CD4-positive, CD25-positive, alpha-beta regulatory T cell (primary cell): ENCODE results near the gene ILKAP. TPM values are rescaled to one million over a fixed set of nuclear protein-coding genes. Genes with fewer than 3 reads are reported as not detected.
A peak's percentile ranks its signal among the peaks of the same experiment; 100 is the strongest.

ENCODE experiments used
- ATAC-seq, 2 donors: fragments of 150-1000 bp; cut with Tn5 transposase; one replicate each; pipeline ENCODE4 v1.10.0; 2021; ENCODE audit warnings: low read depth in 2 of 2, moderate number of reproducible peaks in 2 of 2, moderate library complexity in 1 of 2
- DNase-seq, 3 donors: peaks; one replicate each; pipeline versions ENCODE4 v3.0.0 to v3.0.0-alpha.2; 2012 to 2022; ENCODE audit warnings: mixed read lengths in 1 of 3
- H3K27ac ChIP-seq: one replicate; pipeline ENCODE4 v1.7.0; 2013; ENCODE audit warnings: mild to moderate bottlenecking, low read length; ENCODE audit not compliant: insufficient read depth, poor library complexity, severe bottlenecking
- H3K27me3 ChIP-seq: one replicate; pipeline ENCODE4 v1.7.0; 2013; ENCODE audit warnings: low read length; ENCODE audit not compliant: control insufficient read depth, insufficient read depth
- H3K36me3 ChIP-seq: one replicate; pipeline ENCODE4 v1.7.0; 2013; ENCODE audit warnings: mild to moderate bottlenecking, low read length, moderate library complexity; ENCODE audit not compliant: control insufficient read depth, insufficient read depth
- H3K4me1 ChIP-seq: 2 replicates; pipeline ENCODE4 v1.7.0; 2013; ENCODE audit warnings: mild to moderate bottlenecking, low read length; ENCODE audit not compliant: insufficient read depth, control insufficient read depth, poor library complexity, severe bottlenecking
- H3K4me3 ChIP-seq: one replicate; pipeline ENCODE4 v1.7.0; 2013; ENCODE audit warnings: low read depth, mild to moderate bottlenecking, low read length, moderate library complexity
- H3K9me3 ChIP-seq, 2 experiments: 1 replicate in 1 of 2; 2 replicates in 1 of 2; pipeline ENCODE4 v1.7.0; 2013; ENCODE audit warnings: low read length in 2 of 2, mild to moderate bottlenecking in 1 of 2, moderate library complexity in 1 of 2; ENCODE audit not compliant: control insufficient read depth in 2 of 2
- H3K27ac Mint-ChIP-seq, 3 donors: one replicate each; pipeline ENCODE4 v1.8.0; 2020 to 2022; ENCODE audit warnings: mild to moderate bottlenecking in 3 of 3, mixed read lengths in 3 of 3, moderate library complexity in 2 of 3
- H3K27me3 Mint-ChIP-seq: one replicate; pipeline ENCODE4 v1.8.0; 2022; ENCODE audit warnings: mild to moderate bottlenecking, mixed read lengths
- H3K36me3 Mint-ChIP-seq: one replicate; pipeline ENCODE4 v1.8.0; 2020; ENCODE audit warnings: mixed read lengths
- H3K4me1 Mint-ChIP-seq, 4 donors: one replicate each; pipeline ENCODE4 v1.8.0; 2020 to 2022; ENCODE audit warnings: mixed read lengths in 4 of 4, mild to moderate bottlenecking in 1 of 4
- H3K4me3 Mint-ChIP-seq, 4 donors: one replicate each; pipeline ENCODE4 v1.8.0; 2020 to 2022; ENCODE audit warnings: mild to moderate bottlenecking in 4 of 4, mixed read lengths in 4 of 4, moderate library complexity in 3 of 4
- H3K9me3 Mint-ChIP-seq, 7 donors: one replicate each; pipeline ENCODE4 v1.8.0; 2020 to 2022; ENCODE audit warnings: mixed read lengths in 7 of 7, mild to moderate bottlenecking in 3 of 7, moderate library complexity in 2 of 7
- polyA plus RNA-seq, 4 donors: library from polyadenylated mRNA; unstranded; fragments of 300-500 nt; fragmentation: Illumina TruSeq; gene quantifications; one replicate each; pipeline ENCODE4 v1.2.3, GENCODE V29; 2021
- total RNA-seq: library from RNA; stranded (reverse); gene quantifications from one replicate; pipeline ENCODE4 v1.2.3, GENCODE V29; 2022

ILKAP gene
- total and polyA plus RNA-seq, 5 donors from 2014 or later: 39.7 to 122 (median 50.7) TPM

DNA sequence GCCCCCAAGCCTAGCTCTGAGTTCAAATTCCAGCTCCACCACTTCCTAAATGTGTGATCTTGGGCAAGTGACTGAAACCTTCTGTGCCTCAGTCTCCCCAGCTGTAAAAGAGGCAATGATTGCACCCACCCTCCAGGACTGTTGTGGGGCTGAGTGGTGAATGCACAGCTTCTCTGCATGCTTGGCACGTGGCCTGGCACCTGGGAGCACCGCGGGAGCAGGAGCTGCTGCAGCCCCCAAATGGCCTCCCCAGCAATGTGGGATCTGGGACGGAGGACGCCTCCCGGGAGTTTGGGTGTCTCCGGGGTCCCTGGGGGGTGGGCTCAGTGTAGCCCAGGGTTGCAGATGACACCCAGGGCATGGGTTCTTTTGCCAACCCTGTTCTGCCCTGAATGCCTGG lies 63.5 kb downstream of the ILKAP start:
- H3K4me1 ChIP-seq: peaks cover 6% of the 10 kb centered on the region
- Mint-ChIP-seq H3K9me3 (no peaks in the 10 kb centered on the region), H3K27me3 (no peaks in the 10 kb centered on the region), H3K4me3 (no peak overlapping the region), H3K27ac (no peak overlapping the region), H3K4me1 (peaks cover 0 to 5% (median 1%) of the 10 kb centered on the region in 4 donors), H3K36me3 (no peaks in the 10 kb centered on the region)
- no peak overlapping the region for H3K4me3 ChIP-seq
- no peaks in the 10 kb centered on the region for H3K9me3 ChIP-seq
- no peak for ATAC-seq
- no peak for DNase-seq
- H3K27me3 ChIP-seq: no peaks in the 10 kb centered on the region
- no peaks in the 10 kb centered on the region for H3K36me3 ChIP-seq
- no peak overlapping the region for H3K27ac ChIP-seq

DNA sequence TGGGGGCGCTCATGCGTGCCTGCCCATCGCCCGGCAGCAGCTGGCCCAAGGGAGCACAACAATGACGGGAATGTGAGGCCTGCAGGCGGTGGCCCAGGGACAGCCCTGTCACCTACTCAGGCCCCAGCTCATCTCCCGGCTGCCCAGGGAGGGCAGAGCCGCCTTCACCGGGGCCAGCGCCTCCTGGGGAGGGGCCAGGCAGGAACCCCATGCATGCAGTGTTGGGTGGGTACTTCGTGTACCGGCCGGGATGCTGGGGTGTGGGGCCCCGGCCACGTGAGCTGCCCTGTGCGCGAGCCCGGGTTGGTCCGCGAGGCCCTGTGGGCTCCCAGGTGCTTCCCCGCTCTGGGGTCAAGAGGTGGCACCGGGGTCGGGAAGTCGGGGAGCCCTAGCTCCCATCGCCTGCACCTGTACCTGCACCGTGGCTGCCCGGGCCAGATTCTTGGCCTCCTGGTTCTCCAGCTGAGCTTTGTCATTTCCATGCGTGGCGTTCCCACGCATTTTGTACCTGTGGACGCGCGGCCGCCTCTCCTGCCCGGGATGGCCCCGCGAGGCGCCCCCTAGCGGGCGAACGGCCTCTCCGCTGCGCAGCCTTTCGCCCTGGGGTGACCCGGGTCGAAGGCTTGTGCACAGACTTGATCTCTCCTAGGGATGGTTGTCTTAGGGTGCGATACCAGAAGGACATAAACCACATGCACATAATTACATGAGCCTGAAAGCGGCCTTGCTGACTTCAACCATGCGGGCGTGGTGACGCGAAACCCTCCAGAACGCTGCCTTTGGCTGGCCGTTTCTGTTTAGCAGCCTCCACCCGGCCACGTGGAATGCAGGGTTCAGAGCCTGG lies 64.1 kb downstream of the ILKAP start:
- Mint-ChIP-seq H3K27me3 (no peaks in the 10 kb centered on the region), H3K9me3 (no peaks in the 10 kb centered on the region), H3K4me3 (no peak overlapping the region), H3K4me1 (peaks cover 0 to 5% (median 1%) of the 10 kb centered on the region in 4 donors), H3K36me3 (no peaks in the 10 kb centered on the region), H3K27ac (no peak overlapping the region)
- Histone ChIP-seq H3K27me3 (no peaks in the 10 kb centered on the region), H3K9me3 (no peaks in the 10 kb centered on the region), H3K4me1 (peaks cover 6% of the 10 kb centered on the region), H3K27ac (no peak overlapping the region), H3K36me3 (no peaks in the 10 kb centered on the region), H3K4me3 (no peak overlapping the region)
- no peak for ATAC-seq
- peak in 1 of 3 donors; percentile 26 for DNase-seq

DNA sequence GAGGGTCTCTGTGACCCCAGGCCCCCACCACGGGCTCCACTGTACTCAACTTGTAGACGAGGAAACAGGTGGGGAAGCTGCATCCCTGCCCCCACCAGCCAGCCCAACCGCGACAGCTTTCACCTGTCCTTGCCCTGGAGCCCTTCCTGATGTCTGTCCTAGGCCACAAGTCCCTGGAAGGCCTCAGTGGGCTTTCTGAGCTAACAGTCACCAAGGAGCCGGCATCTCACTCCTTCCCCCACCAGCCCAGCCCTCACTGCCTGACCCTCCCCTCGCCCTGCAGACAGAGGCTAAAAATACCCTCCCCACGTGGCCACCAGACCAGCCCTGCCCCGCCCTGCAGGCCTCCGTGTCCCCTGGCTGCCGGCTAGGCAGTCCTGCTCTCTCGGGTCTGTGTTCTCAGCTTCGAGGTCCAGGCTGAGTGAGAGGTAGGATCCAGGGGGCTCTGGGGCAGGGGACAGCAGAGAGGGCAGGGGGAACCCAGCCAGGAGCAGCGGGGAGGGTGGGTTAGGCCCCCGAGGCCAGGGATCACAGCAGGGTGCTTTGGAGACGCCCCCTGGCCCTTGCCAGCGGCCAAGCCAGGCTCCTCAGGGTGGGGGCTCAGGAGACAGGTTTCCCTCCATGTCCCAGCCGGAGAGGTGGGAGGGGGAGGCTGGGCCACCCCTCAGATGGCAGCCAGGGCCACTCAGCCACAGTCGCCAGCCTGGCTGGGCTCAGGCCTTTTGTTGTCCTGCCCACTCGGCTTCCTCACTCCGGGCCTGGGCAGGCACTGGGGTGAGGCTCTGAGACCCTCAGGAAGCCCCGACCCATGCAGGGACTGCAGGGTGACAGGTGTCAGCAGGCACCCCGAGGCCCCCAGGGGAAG lies 64.9 kb downstream of the ILKAP start, which contains the start of gene KLHL30:
TSS of gene KLHL30 (plus strand) at position 338 of the 865 bp plus-strand sequence. CDS start 2,087 bp downstream, outside the sequence.
- Histone ChIP-seq H3K36me3 (no peaks in the 10 kb centered on the region), H3K27me3 (no peaks in the 10 kb centered on the region), H3K9me3 (no peaks in the 10 kb centered on the region), H3K4me3 (no peak within 1 kb of the TSS), H3K27ac (no peak within 1 kb of the TSS), H3K4me1 (peaks cover 6% of the 10 kb centered on the region)
- Mint-ChIP-seq H3K9me3 (no peaks in the 10 kb centered on the region), H3K36me3 (no peaks in the 10 kb centered on the region), H3K4me3 (no peak within 1 kb of the TSS), H3K27me3 (no peaks in the 10 kb centered on the region), H3K27ac (no peak within 1 kb of the TSS), H3K4me1 (peaks cover 0 to 5% (median 1%) of the 10 kb centered on the region in 4 donors)
- no peak for DNase-seq
- no peak for ATAC-seq

DNA sequence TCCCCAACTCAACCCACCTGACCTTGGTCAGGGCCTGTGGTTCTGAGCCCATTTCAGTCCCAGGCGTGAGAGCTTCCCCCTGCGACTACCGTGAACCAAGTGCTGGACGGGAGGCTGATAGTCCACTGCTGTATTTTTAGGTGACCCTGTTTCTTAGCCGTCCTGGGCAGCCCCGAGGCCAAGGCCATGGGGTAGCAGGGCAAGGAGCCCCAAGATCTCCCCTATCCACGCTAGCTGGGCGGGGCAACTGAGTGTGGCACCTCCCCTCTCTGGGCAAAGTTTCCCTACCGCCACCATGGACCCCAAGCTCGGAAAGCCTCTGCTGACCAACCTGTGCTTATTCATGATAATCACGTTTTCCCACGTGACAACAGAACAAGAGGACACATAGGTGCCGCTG lies 65.6 kb downstream of the ILKAP start:
- Histone ChIP-seq H3K4me1 (peaks cover 6% of the 10 kb centered on the region), H3K4me3 (no peak overlapping the region), H3K27ac (no peak overlapping the region), H3K27me3 (no peaks in the 10 kb centered on the region), H3K9me3 (no peaks in the 10 kb centered on the region), H3K36me3 (no peaks in the 10 kb centered on the region)
- peaks cover 0 to 5% (median 1%) of the 10 kb centered on the region in 4 donors for H3K4me1 Mint-ChIP-seq
- H3K4me3 Mint-ChIP-seq: no peak overlapping the region
- no peaks in the 10 kb centered on the region for H3K36me3 Mint-ChIP-seq
- no peak for ATAC-seq
- DNase-seq: no peak
- H3K27ac Mint-ChIP-seq: no peak overlapping the region
- H3K9me3 Mint-ChIP-seq: no peaks in the 10 kb centered on the region
- no peaks in the 10 kb centered on the region for H3K27me3 Mint-ChIP-seq

DNA sequence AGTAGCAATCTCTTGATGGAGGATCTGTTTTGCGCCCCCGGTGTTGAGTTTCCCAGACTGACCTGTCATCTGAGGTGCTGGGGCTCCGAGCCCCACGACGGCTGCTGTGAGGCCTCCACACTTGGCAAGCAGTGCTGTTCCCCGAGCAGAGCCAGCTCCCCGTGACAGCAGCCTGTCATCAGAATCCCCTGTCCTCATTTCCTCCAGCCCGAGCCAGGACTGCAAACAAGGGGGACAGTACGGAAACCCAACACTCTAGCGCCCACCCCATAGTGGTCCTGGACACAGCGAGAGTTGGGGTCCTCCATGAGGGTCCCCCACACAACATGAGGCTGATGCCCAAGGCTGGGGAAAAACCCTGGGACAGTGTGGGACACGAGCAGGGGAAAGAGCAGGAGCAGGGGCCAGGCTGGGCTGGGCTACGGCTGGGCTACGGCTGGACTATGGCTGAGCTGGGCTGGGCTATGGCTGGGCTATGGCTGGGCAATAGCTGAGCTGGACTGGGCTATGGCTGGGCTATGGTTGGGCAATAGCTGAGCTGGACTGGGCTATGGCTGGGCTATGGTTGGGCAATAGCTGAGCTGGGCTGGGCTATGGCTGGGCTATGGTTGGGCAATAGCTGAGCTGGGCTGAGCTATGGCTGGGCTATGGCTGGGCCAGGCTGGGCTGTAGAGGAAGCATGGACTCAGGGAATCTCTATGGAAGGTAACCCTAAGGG lies 66.5 kb downstream of the ILKAP start:
- Mint-ChIP-seq H3K27me3 (no peaks in the 10 kb centered on the region), H3K36me3 (no peaks in the 10 kb centered on the region), H3K9me3 (no peaks in the 10 kb centered on the region), H3K4me1 (peaks cover 0 to 5% (median 1%) of the 10 kb centered on the region in 4 donors), H3K27ac (no peak overlapping the region), H3K4me3 (no peak overlapping the region)
- no peak overlapping the region for H3K4me3 ChIP-seq
- H3K27ac ChIP-seq: no peak overlapping the region
- H3K9me3 ChIP-seq: no peaks in the 10 kb centered on the region
- no peaks in the 10 kb centered on the region for H3K36me3 ChIP-seq
- ATAC-seq: no peak
- peaks cover 6% of the 10 kb centered on the region for H3K4me1 ChIP-seq
- H3K27me3 ChIP-seq: no peaks in the 10 kb centered on the region
- no peak for DNase-seq

DNA sequence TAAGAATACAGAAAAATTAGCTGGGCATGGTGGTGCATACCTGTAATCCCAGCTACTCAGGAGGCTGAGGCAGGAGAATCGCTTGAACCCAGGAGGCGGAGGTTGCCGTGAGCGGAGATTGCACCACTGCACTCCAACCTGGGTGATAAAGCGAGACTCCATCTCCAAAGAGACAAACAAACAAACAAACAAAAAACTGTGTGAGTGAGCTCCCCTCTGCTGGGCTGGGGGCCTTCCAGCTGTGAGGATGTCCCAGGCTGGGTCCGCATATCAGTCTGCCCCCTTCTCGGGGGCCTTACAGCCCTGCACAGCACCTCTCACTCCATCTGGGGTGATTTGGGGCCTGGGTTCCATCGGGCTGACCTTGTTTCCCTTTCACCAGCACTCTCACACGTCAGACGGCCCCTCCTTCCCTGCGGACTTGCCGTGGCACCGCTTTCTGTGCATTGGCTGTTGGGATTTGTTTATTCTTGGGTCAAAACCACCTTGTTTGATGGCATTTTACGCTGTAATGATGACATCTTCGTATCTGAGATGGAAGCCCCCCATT lies 67.8 kb downstream of the ILKAP start:
- Histone ChIP-seq H3K27me3 (no peaks in the 10 kb centered on the region), H3K4me3 (no peak overlapping the region), H3K4me1 (peaks cover 6% of the 10 kb centered on the region), H3K9me3 (no peaks in the 10 kb centered on the region), H3K27ac (no peak overlapping the region), H3K36me3 (no peaks in the 10 kb centered on the region)
- Mint-ChIP-seq H3K27ac (no peak overlapping the region), H3K4me3 (no peak overlapping the region), H3K4me1 (no peaks in the 10 kb centered on the region), H3K36me3 (no peaks in the 10 kb centered on the region), H3K9me3 (no peaks in the 10 kb centered on the region), H3K27me3 (no peaks in the 10 kb centered on the region)
- no peak for ATAC-seq
- no peak for DNase-seq

DNA sequence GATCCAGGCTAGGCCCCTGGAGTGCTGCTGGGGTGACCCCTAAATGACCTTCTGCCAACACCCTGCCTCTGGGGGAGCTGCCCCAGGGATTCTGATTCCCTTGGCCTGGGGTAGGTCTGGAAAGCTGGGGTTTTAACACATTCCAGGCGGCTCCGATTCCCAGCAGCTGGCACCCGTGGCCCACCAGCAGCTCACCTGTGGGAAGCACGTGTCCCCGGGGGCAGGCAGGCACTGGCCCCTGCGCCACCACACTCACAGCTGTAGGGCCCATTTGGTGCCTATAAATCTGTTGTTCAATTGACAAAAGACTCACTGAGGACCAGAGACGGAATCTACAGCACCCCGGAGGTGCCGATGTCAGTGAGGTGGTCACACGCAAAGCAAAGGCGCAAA lies 69.1 kb downstream of the ILKAP start:
- no peaks in the 10 kb centered on the region for H3K4me1 Mint-ChIP-seq
- no peak overlapping the region for H3K27ac Mint-ChIP-seq
- ATAC-seq: no peak
- no peaks in the 10 kb centered on the region for H3K9me3 Mint-ChIP-seq
- no peaks in the 10 kb centered on the region for H3K27me3 ChIP-seq
- H3K36me3 ChIP-seq: no peaks in the 10 kb centered on the region
- no peak for DNase-seq
- peaks cover 3% of the 10 kb centered on the region for H3K4me1 ChIP-seq
- H3K4me3 Mint-ChIP-seq: no peak overlapping the region
- no peaks in the 10 kb centered on the region for H3K9me3 ChIP-seq
- H3K36me3 Mint-ChIP-seq: no peaks in the 10 kb centered on the region
- H3K27me3 Mint-ChIP-seq: no peaks in the 10 kb centered on the region
- H3K27ac ChIP-seq: no peak overlapping the region
- H3K4me3 ChIP-seq: no peak overlapping the region
